IPS-18a (cell line): ENCODE results near the gene SATB2.

Source experiments
- H3K27ac ChIP-seq: one replicate; pipeline ENCODE4 v1.5.1; 2013; ENCODE audit warnings: low read length
- H3K27me3 ChIP-seq: one replicate; pipeline ENCODE4 v1.6.1; 2013; ENCODE audit warnings: mild to moderate bottlenecking, low read length; ENCODE audit not compliant: control insufficient read depth, insufficient read depth
- H3K36me3 ChIP-seq: one replicate; pipeline ENCODE4 v1.6.1; 2013; ENCODE audit warnings: low read depth, low read length; ENCODE audit not compliant: control insufficient read depth
- H3K4me1 ChIP-seq: one replicate; pipeline ENCODE4 v1.6.1; 2013; ENCODE audit warnings: low read depth, low read length; ENCODE audit not compliant: control insufficient read depth
- H3K4me3 ChIP-seq: one replicate; pipeline ENCODE4 v1.5.1; 2013; ENCODE audit warnings: low read length
- H3K9ac ChIP-seq: one replicate; pipeline ENCODE4 v1.6.1; 2013; ENCODE audit warnings: mild to moderate bottlenecking, low read length, moderate library complexity
- H3K9me3 ChIP-seq: one replicate; pipeline ENCODE4 v1.6.1; 2013; ENCODE audit warnings: low read depth, low read length; ENCODE audit not compliant: control insufficient read depth

SATB2 gene

GRCh38 chr2:199458009-199458805 is 468 bp upstream of the SATB2 start:
- Histone ChIP-seq H3K27me3 (peaks cover 71% of the 10 kb centered on the region), H3K27ac (no peak overlapping the region), H3K4me3 (peak overlapping the region; percentile 91), H3K9me3 (no peaks in the 10 kb centered on the region), H3K4me1 (peaks cover 26% of the 10 kb centered on the region), H3K36me3 (no peaks in the 10 kb centered on the region), H3K9ac (peak overlapping the region; percentile 66)

DNA sequence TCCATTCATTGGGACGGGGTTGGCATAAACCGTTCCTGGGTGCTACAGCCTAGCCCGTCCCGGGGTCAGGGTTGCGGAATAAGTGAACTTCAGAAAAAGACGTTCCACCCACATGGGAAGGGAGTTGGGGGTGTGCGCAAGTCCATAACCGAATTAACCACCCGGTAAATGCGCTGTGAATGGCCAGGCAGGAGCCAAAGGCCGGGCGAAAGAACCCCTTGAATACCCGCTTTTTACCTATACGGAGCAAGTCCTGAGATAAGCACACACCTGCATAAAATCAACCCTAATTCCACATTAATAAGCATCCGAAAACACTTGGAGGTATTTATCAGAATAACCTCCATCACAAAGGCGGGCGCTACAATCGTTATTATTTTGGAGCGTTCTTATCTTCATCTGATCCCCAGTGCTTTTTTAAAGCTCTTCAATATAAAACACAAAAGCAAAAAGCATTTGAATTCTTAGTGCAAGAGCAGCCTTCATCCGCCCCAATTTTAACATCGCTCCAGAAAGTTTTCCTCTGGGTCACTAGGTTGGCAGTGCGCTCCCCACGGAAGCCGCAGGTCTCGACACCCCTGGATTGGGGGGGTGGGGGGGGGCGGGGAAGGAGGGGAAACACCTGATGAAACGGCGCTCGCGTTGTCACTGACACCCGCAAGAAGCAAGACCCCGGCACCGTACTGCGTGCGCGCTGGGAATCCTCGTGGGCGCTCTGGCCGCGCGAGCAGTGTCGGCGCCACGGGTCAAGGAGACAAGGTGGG is 1.2 kb downstream of the SATB2 start:
- no peak overlapping the region for H3K27ac ChIP-seq
- no peak overlapping the region for H3K9ac ChIP-seq
- peaks cover 55% of the 10 kb centered on the region for H3K27me3 ChIP-seq
- H3K9me3 ChIP-seq, result no peaks in the 10 kb centered on the region
- peak overlapping the region; percentile 91 for H3K4me3 ChIP-seq
- peaks cover 31% of the 10 kb centered on the region for H3K4me1 ChIP-seq
- no peaks in the 10 kb centered on the region for H3K36me3 ChIP-seq

DNA sequence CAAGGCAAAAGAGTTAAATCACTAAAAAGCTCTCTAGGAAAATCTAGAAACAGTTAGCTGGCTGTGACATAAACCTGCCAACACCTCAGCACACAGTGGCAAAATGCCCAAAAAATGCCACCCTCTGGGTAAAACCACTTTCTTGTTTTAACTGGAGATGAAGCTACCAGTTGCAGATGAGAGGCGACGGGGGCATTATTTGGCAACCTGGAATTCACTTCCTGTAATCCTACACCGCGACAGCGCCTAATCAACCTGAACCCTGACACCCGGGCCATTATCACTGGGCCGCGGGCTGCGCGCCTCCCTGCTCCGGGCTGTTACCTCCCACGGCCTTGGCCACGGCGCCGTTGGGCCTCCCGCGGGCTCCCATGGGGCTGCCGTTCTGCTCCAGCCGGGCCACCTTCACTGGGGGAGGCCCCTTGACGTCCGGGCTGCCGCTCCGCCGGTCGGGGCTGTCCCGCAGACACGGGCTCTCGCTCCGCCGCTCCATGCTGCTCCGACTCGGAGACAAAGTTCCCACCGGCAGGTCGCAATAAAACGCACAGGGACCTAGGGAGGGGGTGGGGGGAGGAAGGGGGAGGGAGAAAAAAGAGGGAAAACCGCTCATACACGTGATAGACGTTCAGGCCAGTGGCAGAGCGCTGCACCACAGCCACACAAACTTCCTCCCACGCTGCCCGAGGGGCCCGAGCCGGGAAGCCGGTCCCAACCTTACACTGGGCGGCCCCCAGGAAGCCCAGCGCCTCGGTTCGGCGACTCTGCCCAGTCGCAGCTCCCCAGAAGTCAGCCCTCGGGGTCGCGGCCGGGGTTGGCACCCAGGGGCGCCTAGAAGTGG is 2.0 kb downstream of the SATB2 start:
- Histone ChIP-seq H3K4me3 (peak overlapping the region; percentile 91), H3K27me3 (peaks cover 47% of the 10 kb centered on the region), H3K36me3 (no peaks in the 10 kb centered on the region), H3K9me3 (no peaks in the 10 kb centered on the region), H3K27ac (no peak overlapping the region), H3K9ac (no peak overlapping the region), H3K4me1 (peaks cover 23% of the 10 kb centered on the region)

DNA sequence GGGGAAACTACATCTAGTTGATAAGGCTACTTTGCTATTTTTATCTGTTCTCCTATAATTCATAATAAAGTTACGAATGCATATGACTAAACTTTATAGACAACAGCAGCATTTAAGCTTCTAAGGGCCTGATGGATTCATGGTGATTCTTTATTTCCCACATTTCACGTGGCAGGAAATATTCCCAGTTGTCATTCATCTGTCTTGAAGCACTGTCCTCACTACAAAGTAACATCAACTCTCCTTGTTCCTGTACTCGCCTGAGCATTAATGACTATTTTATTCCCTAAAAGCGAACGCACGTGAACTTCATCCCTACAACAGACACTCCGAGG is 2.6 kb downstream of the SATB2 start:
- peaks cover 18% of the 10 kb centered on the region for H3K4me1 ChIP-seq
- no peaks in the 10 kb centered on the region for H3K9me3 ChIP-seq
- H3K9ac ChIP-seq, result no peak overlapping the region
- H3K4me3 ChIP-seq, result peak overlapping the region; percentile 91
- H3K27me3 ChIP-seq, result peaks cover 41% of the 10 kb centered on the region
- H3K27ac ChIP-seq, result no peak overlapping the region
- H3K36me3 ChIP-seq, result no peaks in the 10 kb centered on the region

GRCh38 chr2:199452991-199453379 is 4.8 kb downstream of the SATB2 start:
- Histone ChIP-seq H3K9ac (no peak overlapping the region), H3K27me3 (peaks cover 37% of the 10 kb centered on the region), H3K36me3 (no peaks in the 10 kb centered on the region), H3K4me3 (no peak overlapping the region), H3K9me3 (no peaks in the 10 kb centered on the region), H3K27ac (no peak overlapping the region), H3K4me1 (peaks cover 18% of the 10 kb centered on the region)

DNA sequence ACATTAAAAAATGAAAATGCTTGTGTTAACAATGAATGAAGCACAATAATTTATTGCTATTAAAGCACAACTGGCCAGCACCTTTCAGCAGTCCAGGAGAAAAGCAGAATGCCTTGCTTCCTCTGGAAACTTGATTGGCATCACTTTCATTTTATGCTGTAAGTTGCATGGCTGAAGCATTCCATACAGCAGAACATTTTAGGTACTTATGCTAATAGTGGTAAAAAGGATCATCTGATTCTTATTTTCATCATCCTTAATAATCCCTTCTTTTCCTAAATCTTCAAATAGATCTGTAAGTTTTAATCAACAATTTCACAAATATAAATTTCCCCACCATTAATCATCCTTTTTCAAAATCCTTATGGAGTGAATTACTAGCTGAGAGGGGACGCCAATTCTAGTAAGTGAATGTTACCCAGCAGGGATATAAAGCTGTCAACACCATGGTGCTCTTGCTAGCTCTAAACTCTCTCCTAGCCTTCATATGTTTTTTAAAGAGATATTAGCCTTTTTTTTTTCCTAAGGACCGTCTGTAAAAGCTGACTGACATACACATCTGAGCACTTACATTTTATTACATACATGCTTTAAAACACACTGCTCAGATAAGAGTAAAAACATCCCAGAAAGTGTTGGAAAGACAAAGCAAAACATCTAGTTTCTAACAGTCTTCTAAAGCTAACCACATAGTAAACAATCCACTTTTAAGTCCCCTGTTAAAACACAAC is 5.3 kb downstream of the SATB2 start:
- no peak overlapping the region for H3K4me3 ChIP-seq
- H3K27me3 ChIP-seq, result peaks cover 36% of the 10 kb centered on the region
- no peaks in the 10 kb centered on the region for H3K9me3 ChIP-seq
- no peaks in the 10 kb centered on the region for H3K36me3 ChIP-seq
- H3K4me1 ChIP-seq, result peaks cover 18% of the 10 kb centered on the region
- H3K9ac ChIP-seq, result no peak overlapping the region
- H3K27ac ChIP-seq, result no peak overlapping the region

DNA sequence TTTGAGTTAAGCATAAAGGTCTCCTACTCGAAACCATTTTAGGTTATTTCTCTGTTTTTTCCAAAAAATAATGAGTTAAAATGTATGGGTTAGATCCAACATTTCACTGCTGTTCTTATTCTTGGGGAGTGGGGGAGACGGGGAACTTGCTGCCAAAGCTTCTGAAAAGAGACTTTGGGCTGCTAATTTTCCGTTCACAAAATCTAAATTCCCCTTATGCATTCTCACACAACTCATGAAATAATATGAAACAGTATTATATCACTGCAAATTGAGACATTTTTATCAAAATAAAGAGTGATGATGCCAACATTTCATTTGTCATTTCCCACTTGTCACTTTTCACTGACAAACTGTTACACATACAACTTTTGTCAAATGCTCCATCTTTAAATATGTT is 7.8 kb downstream of the SATB2 start:
- Histone ChIP-seq H3K27ac (no peak overlapping the region), H3K4me1 (peaks cover 13% of the 10 kb centered on the region), H3K4me3 (no peak overlapping the region), H3K36me3 (no peaks in the 10 kb centered on the region), H3K9ac (no peak overlapping the region), H3K9me3 (no peaks in the 10 kb centered on the region), H3K27me3 (peaks cover 12% of the 10 kb centered on the region)

GRCh38 chr2:199449455-199449854 is 8.3 kb downstream of the SATB2 start:
- no peak overlapping the region for H3K4me3 ChIP-seq
- H3K27me3 ChIP-seq, result peaks cover 7% of the 10 kb centered on the region
- no peak overlapping the region for H3K27ac ChIP-seq
- no peaks in the 10 kb centered on the region for H3K36me3 ChIP-seq
- H3K9me3 ChIP-seq, result no peaks in the 10 kb centered on the region
- H3K9ac ChIP-seq, result no peak overlapping the region
- H3K4me1 ChIP-seq, result peaks cover 13% of the 10 kb centered on the region

DNA sequence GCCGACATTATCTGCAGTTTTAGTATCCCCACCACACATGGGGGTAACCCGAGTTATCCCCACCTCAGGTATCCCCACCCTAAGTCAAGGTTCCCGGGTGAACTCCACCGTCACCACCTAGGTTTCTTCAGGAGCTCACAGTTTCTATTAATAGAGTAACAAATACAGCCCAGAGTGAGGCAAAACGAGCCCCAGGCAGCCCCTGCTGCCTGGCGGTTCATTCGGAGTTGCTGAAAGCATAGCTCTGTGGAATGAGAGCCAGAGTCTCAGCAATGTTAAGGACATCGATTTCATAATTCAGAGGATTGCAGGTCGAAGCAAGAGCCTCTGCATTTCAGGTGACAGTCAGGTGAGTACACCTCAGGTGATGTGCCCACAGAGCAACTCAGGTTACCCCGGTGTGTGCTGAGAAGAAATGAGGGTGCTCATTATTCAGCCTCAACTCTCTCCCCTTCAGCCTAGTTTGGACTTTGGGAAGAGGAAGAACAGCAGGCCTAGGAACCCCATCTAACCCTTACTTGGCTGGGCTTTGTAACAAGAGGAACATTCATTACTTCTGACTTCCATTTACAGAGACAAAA is 10.7 kb downstream of the SATB2 start:
- no peak overlapping the region for H3K9ac ChIP-seq
- peaks cover 6% of the 10 kb centered on the region for H3K4me1 ChIP-seq
- H3K36me3 ChIP-seq, result no peaks in the 10 kb centered on the region
- no peaks in the 10 kb centered on the region for H3K9me3 ChIP-seq
- H3K27ac ChIP-seq, result no peak overlapping the region
- no peaks in the 10 kb centered on the region for H3K27me3 ChIP-seq
- no peak overlapping the region for H3K4me3 ChIP-seq

DNA sequence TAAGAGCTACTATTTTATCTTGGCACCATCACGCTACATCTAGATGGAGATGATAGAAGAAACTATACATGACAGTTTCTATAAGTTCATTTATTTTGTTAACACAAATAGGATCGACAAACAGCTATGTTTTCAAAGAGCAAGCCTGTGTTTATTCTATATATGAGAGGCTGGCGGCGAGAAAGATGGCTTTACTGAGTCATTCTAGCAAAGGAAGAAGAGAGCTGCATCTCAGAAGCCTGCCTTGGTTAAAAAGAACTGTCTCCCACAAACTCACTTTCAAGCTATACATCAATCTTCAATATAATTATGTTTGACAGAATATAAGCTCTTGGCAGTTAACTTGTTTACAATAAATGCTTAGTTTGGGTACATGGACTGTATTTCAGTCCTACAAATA is 13.0 kb downstream of the SATB2 start:
- Histone ChIP-seq H3K9ac (no peak overlapping the region), H3K36me3 (no peaks in the 10 kb centered on the region), H3K27ac (no peak overlapping the region), H3K4me3 (no peak overlapping the region), H3K4me1 (peaks cover 6% of the 10 kb centered on the region), H3K9me3 (no peaks in the 10 kb centered on the region), H3K27me3 (no peaks in the 10 kb centered on the region)
